GM12864 (cell line): ENCODE data around the gene GNB1.

Experiments used
- DNase-seq: peaks from one replicate; pipeline ENCODE4 v3.0.0-alpha.2; 2011; ENCODE audit warnings: low read depth
- H3K4me3 ChIP-seq: 2 replicates; pipeline ENCODE4 v1.5.1; 2011; ENCODE audit warnings: mild to moderate bottlenecking, low read depth, low read length, control low read depth
- CTCF ChIP-seq: IDR thresholded peaks from 2 replicates; pipeline ENCODE4 v1.5.1; 2011; ENCODE audit warnings: low read depth, mild to moderate bottlenecking, moderate library complexity, low read length, control low read depth, inconsistent platforms; ENCODE audit errors: missing control alignments

GNB1 gene

GRCh38 chr1:1898246-1898933 lies 7.5 kb upstream of the GNB1 start:
- no peak for DNase-seq
- H3K4me3 ChIP-seq = no peak overlapping the region
- no peak for TF ChIP-seq CTCF

- DNase-seq = no peak
- H3K4me3 ChIP-seq = no peak overlapping the region
- no peak for TF ChIP-seq CTCF
Measured at GRCh38 chr1:1895456-1896336, 4.8 kb upstream of the GNB1 start.

GRCh38 chr1:1895060-1895418 lies 4.2 kb upstream of the GNB1 start:
- TF ChIP-seq CTCF = no peak
- no peak overlapping the region for H3K4me3 ChIP-seq
- DNase-seq = no peak

GRCh38 chr1:1894354-1895059 lies 3.6 kb upstream of the GNB1 start:
- no peak for DNase-seq
- no peak for TF ChIP-seq CTCF

GRCh38 chr1:1893997-1894353 lies 3.1 kb upstream of the GNB1 start:
- no peak for TF ChIP-seq CTCF
- no peak overlapping the region for H3K4me3 ChIP-seq
- DNase-seq = no peak

More at GRCh38 chr1:1894354-1895059, 3.6 kb upstream of the GNB1 start:
- H3K4me3 ChIP-seq = no peak overlapping the region

GRCh38 chr1:1893291-1893985 lies 2.6 kb upstream of the GNB1 start:
- no peak for DNase-seq
- no peak for TF ChIP-seq CTCF
- H3K4me3 ChIP-seq = no peak overlapping the region
